PC-9 (cell line): Measurements from ENCODE around the gene PA2G4.

Experiments
- CTCF ChIP-seq: fragments of 200-600 bp; sonication (generic); conservative IDR thresholded peaks from 2 replicates; pipeline ENCODE4 v1.6.1; 2017; ENCODE audit warnings: mixed run types, antibody characterized with exemption, mild to moderate bottlenecking, moderate library complexity
- EZH2 ChIP-seq: fragments of 200-600 bp; sonication (generic); IDR thresholded peaks from 2 replicates; pipeline ENCODE4 v1.8.0; 2017; ENCODE audit warnings: antibody characterized with exemption, low read depth

- no peak for TF ChIP-seq CTCF
- no peak for TF ChIP-seq EZH2
Observed at GRCh38 chr12:56160193-56160763, 55.9 kb downstream of the PA2G4 start.
